ENCODE measurements around the gene DCAF5. TPM values are rescaled to one million over a fixed set of nuclear protein-coding genes. Genes with fewer than 3 reads are reported as not detected.

Gene DCAF5
- total RNA-seq, 1 donor: 38.7 TPM

DNA sequence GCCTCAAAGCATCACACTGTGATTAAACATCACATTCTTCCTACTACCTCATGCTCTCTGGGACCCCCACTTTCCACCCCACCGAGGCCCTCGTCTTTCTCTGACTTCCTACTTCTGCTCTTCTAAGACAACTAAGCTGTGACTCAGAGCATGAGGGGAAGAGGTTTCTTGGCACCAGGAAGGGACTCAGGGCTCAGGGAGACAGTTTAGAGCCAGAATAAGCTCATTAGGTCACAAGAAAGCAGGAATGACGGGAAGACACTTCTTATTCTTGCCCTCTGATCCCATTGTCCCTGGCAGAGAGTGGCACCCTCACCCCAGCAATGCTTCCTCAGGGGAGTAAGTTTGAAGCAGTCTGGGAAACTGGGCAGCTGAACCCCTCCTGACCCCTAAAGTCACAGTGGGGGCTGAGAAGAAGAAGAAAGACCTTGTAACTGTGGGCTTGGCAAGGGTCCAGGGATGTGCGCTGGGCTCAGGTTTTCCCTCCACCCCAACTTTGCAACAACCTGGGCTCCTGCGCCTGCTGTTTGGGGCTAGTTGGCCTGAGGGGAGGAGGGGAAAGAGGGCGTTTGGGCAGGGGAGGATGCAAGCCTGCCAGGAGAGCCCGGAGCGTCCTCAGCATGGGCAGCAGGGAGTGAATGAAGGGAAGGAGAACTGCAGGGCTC lies 109.2 kb downstream of the DCAF5 start:
- peak; percentile 72 for DNase-seq (ENCODE audit: insufficient read length, low spot score, missing footprints)
- Histone ChIP-seq H3K4me2 (ENCODE audit: insufficient read depth, low read length) (peak overlapping the region; percentile 52), H3K36me3 (ENCODE audit: insufficient read depth, low read length) (no peaks in the 10 kb centered on the region), H3K4me1 (ENCODE audit: insufficient read depth, low read length) (peaks cover 58% of the 10 kb centered on the region), H3K9me3 (ENCODE audit: low read depth, low read length) (no peaks in the 10 kb centered on the region), H3K27ac (ENCODE audit: low read depth, low read length) (peak overlapping the region; percentile 47), H2AFZ (ENCODE audit: low read length) (no peak overlapping the region), H3K79me2 (ENCODE audit: insufficient read depth, low read length) (no peaks in the 10 kb centered on the region), H4K20me1 (ENCODE audit: insufficient read depth, low read length) (peaks cover 2% of the 10 kb centered on the region), H3K27me3 (ENCODE audit: insufficient read depth, low read length) (no peaks in the 10 kb centered on the region), H3K4me3 (ENCODE audit: insufficient read depth, low read length) (no peak overlapping the region)
- TF ChIP-seq, protein P1, sequence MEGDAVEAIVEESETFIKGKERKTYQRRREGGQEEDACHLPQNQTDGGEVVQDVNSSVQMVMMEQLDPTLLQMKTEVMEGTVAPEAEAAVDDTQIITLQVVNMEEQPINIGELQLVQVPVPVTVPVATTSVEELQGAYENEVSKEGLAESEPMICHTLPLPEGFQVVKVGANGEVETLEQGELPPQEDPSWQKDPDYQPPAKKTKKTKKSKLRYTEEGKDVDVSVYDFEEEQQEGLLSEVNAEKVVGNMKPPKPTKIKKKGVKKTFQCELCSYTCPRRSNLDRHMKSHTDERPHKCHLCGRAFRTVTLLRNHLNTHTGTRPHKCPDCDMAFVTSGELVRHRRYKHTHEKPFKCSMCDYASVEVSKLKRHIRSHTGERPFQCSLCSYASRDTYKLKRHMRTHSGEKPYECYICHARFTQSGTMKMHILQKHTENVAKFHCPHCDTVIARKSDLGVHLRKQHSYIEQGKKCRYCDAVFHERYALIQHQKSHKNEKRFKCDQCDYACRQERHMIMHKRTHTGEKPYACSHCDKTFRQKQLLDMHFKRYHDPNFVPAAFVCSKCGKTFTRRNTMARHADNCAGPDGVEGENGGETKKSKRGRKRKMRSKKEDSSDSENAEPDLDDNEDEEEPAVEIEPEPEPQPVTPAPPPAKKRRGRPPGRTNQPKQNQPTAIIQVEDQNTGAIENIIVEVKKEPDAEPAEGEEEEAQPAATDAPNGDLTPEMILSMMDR (IDR thresholded peaks at IDR 0.05; ENCODE audit: extremely low read depth, low read depth, low read length): no peak

DNA sequence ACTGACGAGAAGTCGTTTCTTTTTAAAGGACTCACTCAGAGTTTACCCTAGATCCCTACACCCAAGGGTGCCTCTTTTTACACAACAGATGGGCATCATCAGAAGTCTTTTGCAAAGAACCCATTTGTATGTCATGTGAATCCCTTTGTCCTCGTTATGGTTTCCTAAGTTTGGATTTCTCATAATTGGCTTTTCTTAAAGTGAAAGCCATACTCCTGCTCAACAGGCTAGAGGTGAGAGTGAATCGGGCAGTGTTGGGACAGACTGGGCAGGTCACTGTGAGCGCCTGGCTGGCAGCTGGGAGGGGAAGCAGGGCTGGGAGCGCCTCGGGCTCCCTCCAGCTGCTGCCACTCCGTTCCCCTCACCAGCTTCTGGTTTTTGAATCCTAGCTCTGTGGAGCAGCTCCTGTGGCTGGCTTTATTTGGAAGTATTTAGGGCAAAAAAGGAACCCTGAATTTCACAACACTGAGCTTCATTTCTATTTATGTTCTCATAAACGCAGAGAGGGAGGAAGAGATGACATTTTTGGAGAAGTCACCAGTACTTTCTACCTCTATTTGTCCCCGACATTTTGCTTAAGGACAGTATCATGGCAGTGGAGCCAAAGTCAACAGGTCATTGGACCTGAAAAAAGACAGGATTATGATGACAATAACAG lies 110.0 kb downstream of the DCAF5 start:
- peaks cover 2% of the 10 kb centered on the region for H4K20me1 ChIP-seq (ENCODE audit: insufficient read depth, low read length)
- no peaks in the 10 kb centered on the region for H3K27me3 ChIP-seq (ENCODE audit: insufficient read depth, low read length)
- peak overlapping the region; percentile 26 for H3K4me3 ChIP-seq (ENCODE audit: insufficient read depth, low read length)
- peak; percentile 71 for DNase-seq (ENCODE audit: insufficient read length, low spot score, missing footprints)
- no peak overlapping the region for H2AFZ ChIP-seq (ENCODE audit: low read length)
- peak overlapping the region; percentile 47 for H3K27ac ChIP-seq (ENCODE audit: low read depth, low read length)
- peak overlapping the region; percentile 52 for H3K4me2 ChIP-seq (ENCODE audit: insufficient read depth, low read length)
- TF ChIP-seq, protein P1 (IDR thresholded peaks at IDR 0.05; ENCODE audit: extremely low read depth, low read depth, low read length): no peak
- no peaks in the 10 kb centered on the region for H3K36me3 ChIP-seq (ENCODE audit: insufficient read depth, low read length)
- no peaks in the 10 kb centered on the region for H3K9me3 ChIP-seq (ENCODE audit: low read depth, low read length)
- H3K79me2 ChIP-seq (ENCODE audit: insufficient read depth, low read length): no peaks in the 10 kb centered on the region
- H3K4me1 ChIP-seq (ENCODE audit: insufficient read depth, low read length): peaks cover 66% of the 10 kb centered on the region

DNA sequence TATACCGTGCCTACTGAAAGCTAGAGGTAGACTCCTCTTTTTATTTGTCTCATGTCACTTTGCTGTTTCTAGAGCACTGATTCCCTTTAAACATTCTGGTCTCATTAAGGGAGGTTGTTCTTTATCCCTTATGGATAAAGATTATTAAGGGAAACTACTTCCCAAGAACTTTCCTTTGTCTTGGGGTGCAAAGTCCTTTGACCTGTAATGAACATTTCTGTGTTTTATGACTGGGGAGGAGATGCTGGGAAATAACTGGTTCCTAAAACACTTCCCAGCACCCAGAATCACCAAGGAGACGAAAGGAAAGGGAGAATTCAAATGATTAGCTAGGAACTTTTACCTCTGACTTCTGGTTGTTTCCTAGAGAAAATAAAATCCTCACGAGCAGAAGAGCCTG lies 110.6 kb downstream of the DCAF5 start:
- TF ChIP-seq, protein P1 (IDR thresholded peaks at IDR 0.05; ENCODE audit: extremely low read depth, low read depth, low read length): no peak
- Histone ChIP-seq H3K79me2 (ENCODE audit: insufficient read depth, low read length) (no peaks in the 10 kb centered on the region), H3K4me2 (ENCODE audit: insufficient read depth, low read length) (peak overlapping the region; percentile 52)

DNA sequence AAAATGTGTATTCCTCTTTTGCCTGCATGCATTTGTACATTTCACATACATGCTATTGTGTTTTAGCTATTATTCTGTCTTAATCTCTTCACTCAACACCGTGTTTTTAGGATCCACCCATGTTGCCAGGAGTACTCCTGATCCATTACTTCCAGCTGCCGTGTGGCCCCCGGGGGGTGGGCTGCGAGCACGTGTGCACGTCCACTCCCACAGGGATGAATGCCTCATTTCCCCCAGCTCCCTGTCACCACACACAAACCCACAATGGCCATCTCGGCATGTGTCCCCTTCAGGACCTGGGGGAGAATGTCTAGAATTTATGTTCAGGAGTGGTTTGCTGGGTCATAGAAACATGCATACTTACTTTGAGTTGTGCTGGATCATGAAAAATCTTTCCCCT lies 111.1 kb downstream of the DCAF5 start:
- TF ChIP-seq, protein P1 (IDR thresholded peaks at IDR 0.05; ENCODE audit: extremely low read depth, low read depth, low read length): no peak
- Histone ChIP-seq H3K9me3 (ENCODE audit: low read depth, low read length) (no peaks in the 10 kb centered on the region), H3K4me3 (ENCODE audit: insufficient read depth, low read length) (no peak overlapping the region), H3K79me2 (ENCODE audit: insufficient read depth, low read length) (no peaks in the 10 kb centered on the region), H3K4me2 (ENCODE audit: insufficient read depth, low read length) (no peak overlapping the region), H3K27ac (ENCODE audit: low read depth, low read length) (no peak overlapping the region), H3K36me3 (ENCODE audit: insufficient read depth, low read length) (no peaks in the 10 kb centered on the region), H3K27me3 (ENCODE audit: insufficient read depth, low read length) (no peaks in the 10 kb centered on the region), H4K20me1 (ENCODE audit: insufficient read depth, low read length) (peaks cover 2% of the 10 kb centered on the region), H2AFZ (ENCODE audit: low read length) (no peak overlapping the region), H3K4me1 (ENCODE audit: insufficient read depth, low read length) (peaks cover 72% of the 10 kb centered on the region)
- no peak for DNase-seq (ENCODE audit: insufficient read length, low spot score, missing footprints)

More for the DNA sequence above, 110.6 kb downstream of the DCAF5 start:
- DNase-seq (ENCODE audit: insufficient read length, low spot score, missing footprints): no peak
- Histone ChIP-seq H3K9me3 (ENCODE audit: low read depth, low read length) (no peaks in the 10 kb centered on the region), H3K27ac (ENCODE audit: low read depth, low read length) (no peak overlapping the region), H3K4me1 (ENCODE audit: insufficient read depth, low read length) (peaks cover 69% of the 10 kb centered on the region), H3K27me3 (ENCODE audit: insufficient read depth, low read length) (no peaks in the 10 kb centered on the region), H4K20me1 (ENCODE audit: insufficient read depth, low read length) (peaks cover 2% of the 10 kb centered on the region), H2AFZ (ENCODE audit: low read length) (no peak overlapping the region), H3K4me3 (ENCODE audit: insufficient read depth, low read length) (no peak overlapping the region), H3K36me3 (ENCODE audit: insufficient read depth, low read length) (no peaks in the 10 kb centered on the region)
